K562 (cell line): ENCODE data around the gene VDR. TPM values are rescaled to one million over a fixed set of nuclear protein-coding genes. Genes with fewer than 3 reads are reported as not detected.
A peak's percentile ranks its signal among the peaks of the same experiment; 100 is the strongest.

Experiments
- DDX20 ChIP-seq: fragments of 450-650 bp; IDR thresholded peaks from 2 replicates; pipeline ENCODE4 v1.6.1; 2016; ENCODE audit warnings: missing genetic modification characterization, low read depth, mild to moderate bottlenecking, missing compliant biosample characterization, moderate library complexity
- ETS2 ChIP-seq: IDR thresholded peaks from 2 replicates; pipeline ENCODE4 v1.6.1; 2016; ENCODE audit warnings: borderline replicate concordance, missing genetic modification characterization, mild to moderate bottlenecking, moderate library complexity, missing compliant biosample characterization; ENCODE audit not compliant: poor library complexity, severe bottlenecking
- FOXP1 ChIP-seq: sonication (generic); formaldehyde crosslinking; IDR thresholded peaks from 2 replicates; pipeline ENCODE4 v1.8.0; 2022; ENCODE audit warnings: mild to moderate bottlenecking, missing genetic modification reagents
- HDGF ChIP-seq: fragments of 450-650 bp; IDR thresholded peaks from 2 replicates; pipeline ENCODE4 v1.6.1; 2016
- ILF3 ChIP-seq: fragments of 450-650 bp; IDR thresholded peaks from 2 replicates; pipeline ENCODE4 v1.6.1; 2018; ENCODE audit warnings: antibody characterized with exemption, mild to moderate bottlenecking, moderate library complexity, borderline replicate concordance
- KLF16 ChIP-seq: IDR thresholded peaks from 2 replicates; pipeline ENCODE4 v1.6.1; 2016; ENCODE audit warnings: antibody characterized with exemption
- MCM3 ChIP-seq: fragments of 450-650 bp; IDR thresholded peaks from 2 replicates; pipeline ENCODE4 v1.6.1; 2016
- MCM7 ChIP-seq, 2 experiments: fragments of 450-650 bp; IDR thresholded peaks; 2 replicates each; pipeline ENCODE4 v1.6.1; 2016 to 2018
- MECOM ChIP-seq: fragments of 250-450 bp; sonication (Bioruptor Pico); IDR thresholded peaks from 2 replicates; pipeline ENCODE4 v1.8.0; 2022; ENCODE audit warnings: inconsistent platforms
- MEF2D ChIP-seq: conservative IDR thresholded peaks from 2 replicates; pipeline ENCODE4 v1.6.1; 2016; ENCODE audit warnings: low read depth, missing genetic modification characterization, missing compliant biosample characterization
- NFYB ChIP-seq: IDR thresholded peaks from 2 replicates; pipeline ENCODE4 v1.6.1; 2011; ENCODE audit warnings: mild to moderate bottlenecking, moderate library complexity; ENCODE audit not compliant: insufficient read length; ENCODE audit errors: extremely low read depth
- SIN3B ChIP-seq: fragments of 450-650 bp; IDR thresholded peaks from 2 replicates; pipeline ENCODE4 v1.6.1; 2017; ENCODE audit warnings: low read depth, mild to moderate bottlenecking, moderate library complexity
- TEAD4 ChIP-seq, 2 experiments: sonication (generic) in 1 of 2; formaldehyde crosslinking in 1 of 2; IDR thresholded peaks; 2 replicates each; pipeline versions ENCODE4 v1.6.1 to v1.8.0; 2012 to 2022; ENCODE audit warnings: borderline replicate concordance in 1 of 2, inconsistent platforms in 1 of 2, low read length in 1 of 2, mild to moderate bottlenecking in 1 of 2, missing genetic modification reagents in 1 of 2
- ZNF175 ChIP-seq: fragments of 200-800 bp; sonication (Bioruptor generic); IDR thresholded peaks from 2 replicates; pipeline ENCODE4 v1.6.1; 2016; ENCODE audit warnings: low read depth, mild to moderate bottlenecking, missing genetic modification characterization, missing compliant biosample characterization
- ZNF24 ChIP-seq: fragments of 450-650 bp; IDR thresholded peaks from 2 replicates; pipeline ENCODE4 v1.6.1; 2016
- ZNF3 ChIP-seq: fragments of 250-450 bp; sonication (Bioruptor Pico); IDR thresholded peaks from 2 replicates; pipeline ENCODE4 v1.5.0; 2021; ENCODE audit warnings: mild to moderate bottlenecking, moderate library complexity
- ZNF311 ChIP-seq: fragments of 250-450 bp; sonication (Bioruptor Pico); IDR thresholded peaks from 2 replicates; pipeline ENCODE4 v1.4.0; 2020; ENCODE audit warnings: mild to moderate bottlenecking, moderate library complexity
- ZNF584 ChIP-seq: fragments of 200-800 bp; sonication (Bioruptor generic); IDR thresholded peaks from 2 replicates; pipeline ENCODE4 v1.6.1; 2016; ENCODE audit warnings: low read depth, mild to moderate bottlenecking, missing genetic modification characterization, missing compliant biosample characterization
- polyA plus RNA-seq, 8 experiments: library from polyadenylated mRNA; depleted of rRNA in 4 of 8; stranded (reverse) in 5 of 8; unstranded in 3 of 8; fragments of >200 nt; fragmentation: Nextera tagmentation in 2 of 8; fragmentation: Illumina TruSeq in 1 of 8; extraction: Ambion mirVana in 2 of 8; extraction: Trizol in 1 of 8; gene quantifications; 2 replicates each; pipeline versions ENCODE4 v1.2.1 to v1.2.3, GENCODE V29; 2011 to 2014; ENCODE audit warnings: inconsistent platforms in 1 of 8, missing spikeins in 1 of 8
- total RNA-seq, 7 experiments: library from RNA; depleted of rRNA in 6 of 7; stranded (reverse); fragments of >200 nt in 6 of 7; fragmentation: Illumina TruSeq in 2 of 7; extraction: Trizol in 2 of 7; gene quantifications; 2 replicates each; pipeline versions ENCODE4 v1.2.1 to v1.2.3, GENCODE V29; 2011 to 2021; ENCODE audit warnings: low replicate concordance in 1 of 7
- TF ChIP-seq, protein P1 (sequence below), 3 experiments: fragments of 200-800 bp in 1 of 3; sonication (Bioruptor generic) in 1 of 3; sonication (generic) in 1 of 3; formaldehyde crosslinking in 1 of 3; IDR thresholded peaks; 2 replicates each; pipeline versions ENCODE4 v1.6.1 to v1.8.0; 2016 to 2022; ENCODE audit warnings: mild to moderate bottlenecking in 2 of 3, missing compliant biosample characterization in 2 of 3, missing genetic modification characterization in 2 of 3, missing genetic modification reagents in 1 of 3
- TF ChIP-seq, protein P2 (sequence below): fragments of 450-650 bp; IDR thresholded peaks from 2 replicates; pipeline ENCODE4 v1.6.1; 2016
- TF ChIP-seq, protein P3 (sequence below): fragments of 450-650 bp; IDR thresholded peaks from 2 replicates; pipeline ENCODE4 v1.6.1; 2017; ENCODE audit warnings: mild to moderate bottlenecking, moderate library complexity
- TF ChIP-seq, protein P4 (sequence below): sonication (generic); formaldehyde crosslinking; IDR thresholded peaks from 2 replicates; pipeline ENCODE4 v1.9.0; 2022; ENCODE audit warnings: mild to moderate bottlenecking, missing genetic modification reagents
- TF ChIP-seq, protein P5 (sequence below), 2 experiments: fragments of 200-800 bp in 1 of 2; sonication (Bioruptor generic) in 1 of 2; sonication (generic) in 1 of 2; formaldehyde crosslinking in 1 of 2; IDR thresholded peaks in 1 of 2; conservative IDR thresholded peaks in 1 of 2; 2 replicates each; pipeline versions ENCODE4 v1.5.0 to v1.6.1; 2016 to 2020; ENCODE audit warnings: missing compliant biosample characterization in 1 of 2, missing genetic modification characterization in 1 of 2, missing genetic modification reagents in 1 of 2

The VDR gene
- total and polyA plus RNA-seq, 9 of the 15 experiments (the other 6 are each of a cell fraction or from before 2014, with no cell fraction given), result 0.61 to 4.8 (median 2.0) TPM

DNA sequence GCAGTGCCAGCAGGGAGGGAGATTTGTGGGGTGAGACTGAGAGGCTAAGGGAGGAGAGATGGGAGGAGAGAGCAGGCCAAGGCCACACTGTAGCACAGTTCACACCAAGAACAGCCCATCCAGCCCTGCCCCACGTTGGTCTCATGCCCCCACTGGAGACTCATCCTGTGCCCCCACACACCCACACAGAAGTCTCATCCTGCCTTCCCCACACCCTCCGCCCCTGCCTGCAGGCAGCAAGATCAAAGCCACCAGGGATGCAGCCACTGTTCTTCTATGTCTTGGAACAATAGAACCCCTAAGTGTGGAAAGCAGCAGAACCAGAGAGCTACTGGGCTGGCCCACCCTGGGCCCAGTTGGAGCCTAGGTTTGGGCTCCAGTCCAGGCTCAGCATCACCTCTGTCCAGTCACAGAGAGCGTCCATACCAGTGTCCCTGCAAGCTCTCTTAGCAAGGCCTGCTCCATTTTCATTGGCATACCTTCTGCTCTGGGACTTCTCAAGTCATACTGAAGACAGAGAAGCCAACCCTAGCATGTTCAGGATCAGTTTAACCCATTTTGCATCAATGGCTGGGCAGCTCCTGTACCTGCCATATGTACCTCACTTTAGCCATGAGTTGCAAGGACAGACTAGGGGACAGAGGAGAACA is 53.4 kb downstream of the VDR start (continued):
- TF ChIP-seq, protein P1, sequence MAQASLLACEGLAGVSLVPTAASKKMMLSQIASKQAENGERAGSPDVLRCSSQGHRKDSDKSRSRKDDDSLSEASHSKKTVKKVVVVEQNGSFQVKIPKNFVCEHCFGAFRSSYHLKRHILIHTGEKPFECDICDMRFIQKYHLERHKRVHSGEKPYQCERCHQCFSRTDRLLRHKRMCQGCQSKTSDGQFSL (CRISPR knock-in tag; IDR thresholded peaks at IDR 0.05), result no peak
- TF ChIP-seq, protein P1 (tag; IDR thresholded peaks at IDR 0.05), result peak in 1 of 2 experiments; percentile 73; a peak in 2 of 4 replicates
- TF ChIP-seq TEAD4 (IDR thresholded peaks at IDR 0.05; ENCODE audit: low read length), result no peak
- TF ChIP-seq TEAD4 (CRISPR knock-in tag; IDR thresholded peaks at IDR 0.05; ENCODE audit: borderline replicate concordance), result no peak
- no peak for TF ChIP-seq MECOM
- no peak for TF ChIP-seq HDGF
- TF ChIP-seq ZNF311, result peak; percentile 65; the same call in 1 of the 2 replicates
- TF ChIP-seq MCM7 (IDR thresholded peaks at IDR 0.05), result no peak
- TF ChIP-seq, protein P2, sequence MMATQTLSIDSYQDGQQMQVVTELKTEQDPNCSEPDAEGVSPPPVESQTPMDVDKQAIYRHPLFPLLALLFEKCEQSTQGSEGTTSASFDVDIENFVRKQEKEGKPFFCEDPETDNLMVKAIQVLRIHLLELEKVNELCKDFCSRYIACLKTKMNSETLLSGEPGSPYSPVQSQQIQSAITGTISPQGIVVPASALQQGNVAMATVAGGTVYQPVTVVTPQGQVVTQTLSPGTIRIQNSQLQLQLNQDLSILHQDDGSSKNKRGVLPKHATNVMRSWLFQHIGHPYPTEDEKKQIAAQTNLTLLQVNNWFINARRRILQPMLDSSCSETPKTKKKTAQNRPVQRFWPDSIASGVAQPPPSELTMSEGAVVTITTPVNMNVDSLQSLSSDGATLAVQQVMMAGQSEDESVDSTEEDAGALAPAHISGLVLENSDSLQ, result no peak
- TF ChIP-seq SIN3B, result no peak
- TF ChIP-seq ILF3, result no peak
- 0 out of 2 replicates have a peak, but pooled peaks have one; percentile 35 for TF ChIP-seq ZNF175
- no peak for TF ChIP-seq NFYB
- 0 out of 2 replicates have a peak, but pooled peaks have one; percentile 50 for TF ChIP-seq DDX20 (tag)
- no peak for TF ChIP-seq MCM3
- TF ChIP-seq MEF2D (tag), result 0 out of 2 replicates have a peak, but pooled peaks have one; percentile 43
- 0 out of 2 replicates have a peak, but pooled peaks have one; percentile 1 for TF ChIP-seq FOXP1 (CRISPR knock-in tag)
- TF ChIP-seq ETS2 (tag), result no peak
- TF ChIP-seq, protein P3, sequence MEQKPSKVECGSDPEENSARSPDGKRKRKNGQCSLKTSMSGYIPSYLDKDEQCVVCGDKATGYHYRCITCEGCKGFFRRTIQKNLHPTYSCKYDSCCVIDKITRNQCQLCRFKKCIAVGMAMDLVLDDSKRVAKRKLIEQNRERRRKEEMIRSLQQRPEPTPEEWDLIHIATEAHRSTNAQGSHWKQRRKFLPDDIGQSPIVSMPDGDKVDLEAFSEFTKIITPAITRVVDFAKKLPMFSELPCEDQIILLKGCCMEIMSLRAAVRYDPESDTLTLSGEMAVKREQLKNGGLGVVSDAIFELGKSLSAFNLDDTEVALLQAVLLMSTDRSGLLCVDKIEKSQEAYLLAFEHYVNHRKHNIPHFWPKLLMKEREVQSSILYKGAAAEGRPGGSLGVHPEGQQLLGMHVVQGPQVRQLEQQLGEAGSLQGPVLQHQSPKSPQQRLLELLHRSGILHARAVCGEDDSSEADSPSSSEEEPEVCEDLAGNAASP, result no peak
- TF ChIP-seq, protein P4, sequence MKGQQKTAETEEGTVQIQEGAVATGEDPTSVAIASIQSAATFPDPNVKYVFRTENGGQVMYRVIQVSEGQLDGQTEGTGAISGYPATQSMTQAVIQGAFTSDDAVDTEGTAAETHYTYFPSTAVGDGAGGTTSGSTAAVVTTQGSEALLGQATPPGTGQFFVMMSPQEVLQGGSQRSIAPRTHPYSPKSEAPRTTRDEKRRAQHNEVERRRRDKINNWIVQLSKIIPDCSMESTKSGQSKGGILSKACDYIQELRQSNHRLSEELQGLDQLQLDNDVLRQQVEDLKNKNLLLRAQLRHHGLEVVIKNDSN, result no peak
- no peak for TF ChIP-seq ZNF584 (CRISPR knock-in tag)
- TF ChIP-seq ZNF24, result no peak
- TF ChIP-seq, protein P5, sequence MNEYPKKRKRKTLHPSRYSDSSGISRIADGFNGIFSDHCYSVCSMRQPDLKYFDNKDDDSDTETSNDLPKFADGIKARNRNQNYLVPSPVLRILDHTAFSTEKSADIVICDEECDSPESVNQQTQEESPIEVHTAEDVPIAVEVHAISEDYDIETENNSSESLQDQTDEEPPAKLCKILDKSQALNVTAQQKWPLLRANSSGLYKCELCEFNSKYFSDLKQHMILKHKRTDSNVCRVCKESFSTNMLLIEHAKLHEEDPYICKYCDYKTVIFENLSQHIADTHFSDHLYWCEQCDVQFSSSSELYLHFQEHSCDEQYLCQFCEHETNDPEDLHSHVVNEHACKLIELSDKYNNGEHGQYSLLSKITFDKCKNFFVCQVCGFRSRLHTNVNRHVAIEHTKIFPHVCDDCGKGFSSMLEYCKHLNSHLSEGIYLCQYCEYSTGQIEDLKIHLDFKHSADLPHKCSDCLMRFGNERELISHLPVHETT (CRISPR knock-in tag; conservative IDR thresholded peaks at IDR 0.05 in 1 of 2, IDR thresholded peaks at IDR 0.05 in 1 of 2), result no peak
- no peak for TF ChIP-seq KLF16
- TF ChIP-seq ZNF3 (CRISPR knock-in tag), result no peak
